ENCODE data around the gene FHOD3.

Gene FHOD3

DNA sequence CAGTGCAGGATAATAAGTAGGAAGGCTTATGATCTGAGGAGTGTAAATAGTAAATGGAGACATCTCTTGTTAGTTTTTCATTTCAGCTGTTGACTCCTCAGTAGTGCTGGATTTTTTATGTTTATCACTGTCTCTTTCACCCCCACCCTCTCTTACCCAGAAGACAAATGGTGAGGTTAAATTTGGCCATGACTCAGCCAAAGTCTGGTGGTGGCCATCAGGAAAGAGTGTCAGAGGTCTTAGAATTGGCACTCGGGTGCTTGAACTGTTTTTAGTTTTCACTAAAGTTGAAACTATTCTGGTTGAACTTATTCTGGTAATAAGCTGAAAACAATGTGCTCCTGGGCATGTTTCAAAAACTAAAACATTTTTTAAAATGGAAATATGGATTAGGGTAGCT lies 123.3 kb downstream of the FHOD3 start:
- no peak overlapping the region for H3K4me3 ChIP-seq (ENCODE audit: low read depth, low read length)
- DNase-seq (ENCODE audit: low read depth, low spot score) = peak; percentile 12
- in situ Hi-C loops (cut with HindIII; ENCODE audit: low sequenced_read_pairs) = no loop called here
- TF ChIP-seq, protein P1, sequence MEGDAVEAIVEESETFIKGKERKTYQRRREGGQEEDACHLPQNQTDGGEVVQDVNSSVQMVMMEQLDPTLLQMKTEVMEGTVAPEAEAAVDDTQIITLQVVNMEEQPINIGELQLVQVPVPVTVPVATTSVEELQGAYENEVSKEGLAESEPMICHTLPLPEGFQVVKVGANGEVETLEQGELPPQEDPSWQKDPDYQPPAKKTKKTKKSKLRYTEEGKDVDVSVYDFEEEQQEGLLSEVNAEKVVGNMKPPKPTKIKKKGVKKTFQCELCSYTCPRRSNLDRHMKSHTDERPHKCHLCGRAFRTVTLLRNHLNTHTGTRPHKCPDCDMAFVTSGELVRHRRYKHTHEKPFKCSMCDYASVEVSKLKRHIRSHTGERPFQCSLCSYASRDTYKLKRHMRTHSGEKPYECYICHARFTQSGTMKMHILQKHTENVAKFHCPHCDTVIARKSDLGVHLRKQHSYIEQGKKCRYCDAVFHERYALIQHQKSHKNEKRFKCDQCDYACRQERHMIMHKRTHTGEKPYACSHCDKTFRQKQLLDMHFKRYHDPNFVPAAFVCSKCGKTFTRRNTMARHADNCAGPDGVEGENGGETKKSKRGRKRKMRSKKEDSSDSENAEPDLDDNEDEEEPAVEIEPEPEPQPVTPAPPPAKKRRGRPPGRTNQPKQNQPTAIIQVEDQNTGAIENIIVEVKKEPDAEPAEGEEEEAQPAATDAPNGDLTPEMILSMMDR (IDR thresholded peaks at IDR 0.05; ENCODE audit: low read depth, low read length) = no peak

DNA sequence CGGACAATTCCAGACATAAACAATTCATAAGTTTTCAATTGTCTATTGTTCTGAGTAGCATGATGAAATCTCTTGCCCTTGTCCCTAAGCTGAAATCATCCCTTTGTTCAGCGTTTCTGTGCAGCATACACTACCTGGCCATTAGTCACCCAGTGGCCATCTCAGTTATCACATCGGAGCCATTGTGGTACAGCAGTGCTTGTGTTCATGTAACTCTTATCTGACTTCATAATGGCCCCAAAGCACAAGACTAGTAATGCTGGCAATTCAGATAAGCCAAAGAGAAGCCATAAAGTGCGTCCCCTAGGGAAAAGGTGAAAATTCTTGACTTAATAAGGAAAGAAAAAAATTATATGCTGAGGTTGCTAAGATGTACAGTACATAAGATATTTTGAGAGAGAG lies 127.2 kb downstream of the FHOD3 start:
- DNase-seq (ENCODE audit: low read depth, low spot score) = no peak
- in situ Hi-C loops (cut with HindIII; ENCODE audit: low sequenced_read_pairs) = no loop called here
- H3K4me3 ChIP-seq (ENCODE audit: low read depth, low read length) = no peak overlapping the region
- TF ChIP-seq, protein P1 (IDR thresholded peaks at IDR 0.05; ENCODE audit: low read depth, low read length) = no peak

DNA sequence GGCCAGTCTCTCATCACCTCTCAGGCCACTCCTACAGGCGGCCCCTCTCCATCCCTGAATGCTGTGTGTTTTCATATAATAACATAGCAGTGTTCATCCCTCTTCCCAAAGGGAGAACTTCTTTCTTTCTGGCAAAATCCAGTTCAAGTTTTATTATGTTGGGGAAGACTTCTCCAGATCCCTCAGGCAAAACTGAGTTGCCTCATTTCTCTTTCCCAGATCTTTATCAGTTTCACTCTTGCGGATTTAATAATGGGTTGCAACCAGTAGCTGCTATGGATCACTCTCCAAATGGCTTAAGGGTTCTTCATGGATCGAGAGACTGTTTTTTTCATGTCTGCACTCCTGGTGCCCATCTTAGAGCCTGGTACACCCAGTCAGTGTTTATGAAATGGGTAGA lies 129.9 kb downstream of the FHOD3 start:
- TF ChIP-seq, protein P1 (IDR thresholded peaks at IDR 0.05; ENCODE audit: low read depth, low read length) = no peak
- in situ Hi-C loops (cut with HindIII; ENCODE audit: low sequenced_read_pairs) = no loop called here
- no peak overlapping the region for H3K4me3 ChIP-seq (ENCODE audit: low read depth, low read length)
- DNase-seq (ENCODE audit: low read depth, low spot score) = no peak

DNA sequence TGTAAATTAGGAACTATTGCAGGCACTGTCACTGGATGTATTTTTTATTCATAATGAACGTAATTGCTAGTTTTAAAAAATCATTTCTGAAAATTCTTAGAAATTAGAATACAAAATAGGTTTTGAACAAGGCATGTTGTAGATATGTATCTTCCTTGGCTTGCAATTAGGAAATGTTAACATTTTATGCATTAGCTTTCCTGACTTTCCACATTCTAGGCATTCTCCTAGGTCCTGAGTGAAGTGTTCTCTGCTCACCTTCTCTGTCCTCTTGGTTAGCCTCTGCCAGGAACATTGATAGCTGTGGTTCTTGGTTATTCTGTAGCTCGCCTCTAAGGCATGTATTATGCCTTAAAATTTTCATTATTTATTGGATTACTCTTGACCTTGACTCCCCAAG lies 130.3 kb downstream of the FHOD3 start:
- H3K4me3 ChIP-seq (ENCODE audit: low read depth, low read length) = no peak overlapping the region
- no peak for DNase-seq (ENCODE audit: low read depth, low spot score)
- in situ Hi-C loops (cut with HindIII; ENCODE audit: low sequenced_read_pairs) = no loop called here
- TF ChIP-seq, protein P1 (IDR thresholded peaks at IDR 0.05; ENCODE audit: low read depth, low read length) = no peak

DNA sequence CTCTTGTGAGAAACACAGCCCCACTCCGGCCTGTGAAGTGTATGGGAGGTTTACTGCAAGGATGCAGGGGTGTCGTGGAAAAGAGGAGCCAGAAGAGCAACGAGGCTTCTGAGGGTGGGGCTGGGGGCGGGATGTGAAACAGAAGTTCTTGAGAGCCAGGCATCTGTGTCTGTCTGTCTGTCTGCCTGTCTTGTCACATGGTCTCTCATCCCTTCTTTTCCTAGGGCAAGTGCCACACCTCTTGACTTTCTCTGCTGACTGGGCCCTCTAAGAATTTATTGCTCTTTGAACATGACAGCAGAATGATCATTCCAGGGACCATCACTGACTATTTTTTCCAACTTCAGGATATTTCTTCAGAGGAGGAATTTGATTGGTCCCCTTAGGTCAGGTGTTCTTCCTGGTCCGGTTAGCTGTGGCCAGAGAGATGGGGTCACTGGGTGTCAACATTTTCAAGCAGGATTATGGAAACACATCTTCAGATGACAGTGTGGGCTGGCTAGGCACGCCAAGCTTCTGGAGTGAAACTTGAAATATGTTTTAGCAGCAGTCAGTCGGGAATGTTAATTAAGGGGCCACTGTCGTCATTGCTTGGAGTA lies 131.0 kb downstream of the FHOD3 start:
- TF ChIP-seq, protein P1 (IDR thresholded peaks at IDR 0.05; ENCODE audit: low read depth, low read length) = no peak
- DNase-seq (ENCODE audit: low read depth, low spot score) = no peak
- no peak overlapping the region for H3K4me3 ChIP-seq (ENCODE audit: low read depth, low read length)
- in situ Hi-C loops (cut with HindIII; ENCODE audit: low sequenced_read_pairs) = no loop called here

DNA sequence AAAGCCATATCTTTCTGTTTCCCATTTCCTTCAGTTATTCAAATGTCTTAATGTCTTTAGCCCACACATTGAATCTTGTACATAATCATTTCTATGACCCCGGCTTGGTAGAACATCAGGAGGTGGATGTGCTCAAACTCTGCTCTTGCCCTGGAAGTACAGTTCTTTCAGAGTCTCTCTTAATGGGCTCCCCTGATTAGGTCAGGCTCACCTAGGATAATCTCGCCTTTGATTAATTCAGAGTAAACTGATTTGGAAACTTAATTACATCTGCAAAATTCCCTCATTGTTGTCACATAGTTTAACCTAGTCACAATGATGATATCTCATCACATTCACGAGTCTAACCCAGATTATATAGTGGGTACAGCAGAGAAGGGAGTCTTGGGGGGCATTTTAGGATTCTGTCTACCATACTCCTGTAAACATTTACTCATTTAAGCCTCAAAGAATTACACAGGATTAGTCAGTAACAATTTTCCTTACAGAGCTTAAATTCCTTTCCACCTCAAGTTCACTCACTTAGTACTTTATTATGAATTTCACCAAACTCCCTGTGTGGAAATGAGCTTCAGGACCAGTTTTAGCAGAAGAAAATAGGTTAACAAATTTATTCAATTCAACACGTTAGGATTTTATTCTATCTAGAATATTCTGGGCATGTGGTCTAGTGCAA lies 135.5 kb downstream of the FHOD3 start:
- TF ChIP-seq, protein P1 (IDR thresholded peaks at IDR 0.05; ENCODE audit: low read depth, low read length) = no peak
- no peak for DNase-seq (ENCODE audit: low read depth, low spot score)
- no peak overlapping the region for H3K4me3 ChIP-seq (ENCODE audit: low read depth, low read length)
- in situ Hi-C loops (cut with HindIII; ENCODE audit: low sequenced_read_pairs) = no loop called here

All from astrocyte of the spinal cord (primary cell).